ENCODE measurements around the gene STX11.
"Not testable (repeated sequence)": the region's sequence is repeated elsewhere in the genome, so short reads cannot be mapped to it uniquely, and the experiment has no call there.

Gene STX11

DNA sequence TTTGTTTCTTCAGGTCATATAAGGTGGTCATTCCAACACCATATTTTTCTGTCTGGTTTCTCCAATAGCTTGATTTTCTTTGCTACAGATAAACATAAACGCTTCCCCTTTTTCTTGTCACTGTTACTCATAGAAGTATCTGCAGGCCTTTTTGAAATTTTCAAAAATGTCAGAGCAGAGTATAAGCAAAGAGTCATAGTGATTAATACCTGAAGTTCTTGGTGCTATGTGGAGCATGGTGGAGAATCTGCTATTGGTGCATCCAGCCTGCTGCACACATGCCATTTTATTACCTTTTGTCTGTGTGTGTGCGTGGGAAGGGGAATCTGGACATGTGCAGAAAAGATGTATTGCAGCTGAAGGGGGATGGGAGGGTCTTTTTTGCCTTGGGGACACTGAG, 19.7 kb downstream of the STX11 start:
- intact Hi-C loops (cut with DNase I): no loop called here
- no peak for DNase-seq

DNA sequence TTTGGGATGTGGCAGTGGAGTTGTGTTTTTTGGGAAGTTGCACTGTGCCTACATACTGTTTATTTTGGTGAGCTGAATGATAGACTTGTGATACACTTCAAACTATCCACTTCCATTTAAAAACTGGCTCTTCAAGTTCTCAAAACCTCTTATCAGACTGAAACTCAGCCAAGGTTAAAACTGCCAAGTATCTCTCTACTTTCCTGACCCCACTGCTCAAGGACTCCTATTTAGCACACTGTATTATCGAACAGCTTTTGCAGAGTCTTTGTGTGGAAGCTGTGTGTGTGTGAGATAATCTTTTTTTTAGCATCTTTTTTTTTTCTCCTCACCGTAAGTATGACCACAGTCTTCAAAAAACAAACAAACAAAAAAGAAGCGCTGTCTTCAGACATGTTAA, 21.1 kb downstream of the STX11 start:
- intact Hi-C loops (cut with DNase I): no loop called here
- DNase-seq: no peak

DNA sequence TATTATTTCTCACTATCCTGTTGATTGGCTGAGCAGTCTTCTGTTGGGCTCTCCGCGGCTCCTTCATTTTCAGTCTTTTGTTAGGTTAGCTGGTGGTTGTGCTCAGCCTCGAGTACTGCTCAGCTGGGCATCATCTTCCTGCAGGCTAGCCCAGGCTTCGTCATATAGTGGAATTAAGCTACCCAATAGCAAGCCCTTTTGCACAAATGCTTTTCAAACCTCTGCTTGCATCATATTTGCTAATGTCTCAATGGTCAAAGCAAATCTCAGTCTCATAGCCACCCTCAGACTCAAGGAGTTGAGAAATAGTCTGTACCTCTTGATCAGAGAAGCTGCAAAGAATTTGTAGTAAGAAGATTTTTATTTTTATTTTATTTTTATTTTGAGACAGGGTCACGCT, 23.7 kb downstream of the STX11 start:
- DNase-seq: no peak
- intact Hi-C loops (cut with DNase I): no loop called here

DNA sequence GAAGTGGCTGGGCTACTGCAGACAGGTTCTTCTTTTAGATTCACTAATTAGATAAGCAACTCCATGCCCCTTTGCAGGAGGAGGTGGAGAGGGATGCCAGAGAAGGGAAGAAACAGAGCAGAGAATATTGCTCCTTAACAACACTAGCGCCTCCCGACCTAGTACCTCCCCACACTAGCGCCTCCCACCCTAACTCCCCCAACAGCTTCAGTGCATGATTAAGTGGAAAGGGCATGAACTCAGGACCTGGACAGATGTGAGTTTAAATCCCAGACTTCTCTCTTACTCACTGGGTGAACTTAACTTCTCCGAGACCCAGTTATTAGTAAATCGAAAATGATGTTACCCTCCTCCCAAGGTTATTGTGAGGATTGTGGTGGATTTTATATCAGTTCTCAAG, 25.7 kb downstream of the STX11 start:
- no peak for DNase-seq
- intact Hi-C loops (cut with DNase I): no loop called here

DNA sequence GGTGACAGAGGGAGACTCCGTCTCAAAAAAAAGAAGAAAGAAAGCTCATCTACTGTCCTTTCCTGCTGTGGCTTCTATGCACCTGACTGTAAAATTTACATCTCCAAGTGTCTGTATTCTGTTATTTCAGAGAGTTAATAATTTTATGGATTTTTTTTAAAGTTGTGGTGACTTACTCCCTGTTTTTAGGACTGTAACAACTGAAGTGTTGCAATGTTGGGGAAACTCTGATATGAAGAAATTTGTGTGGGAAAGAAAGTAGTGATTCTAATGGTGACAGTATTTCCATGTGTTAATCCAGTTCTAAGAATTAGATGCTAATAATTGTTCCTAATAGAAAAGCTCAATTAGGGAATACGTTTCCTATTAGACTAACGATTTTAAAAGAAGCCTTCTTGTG, 27.4 kb downstream of the STX11 start:
- DNase-seq: no peak
- intact Hi-C loops (cut with DNase I): no loop called here

DNA sequence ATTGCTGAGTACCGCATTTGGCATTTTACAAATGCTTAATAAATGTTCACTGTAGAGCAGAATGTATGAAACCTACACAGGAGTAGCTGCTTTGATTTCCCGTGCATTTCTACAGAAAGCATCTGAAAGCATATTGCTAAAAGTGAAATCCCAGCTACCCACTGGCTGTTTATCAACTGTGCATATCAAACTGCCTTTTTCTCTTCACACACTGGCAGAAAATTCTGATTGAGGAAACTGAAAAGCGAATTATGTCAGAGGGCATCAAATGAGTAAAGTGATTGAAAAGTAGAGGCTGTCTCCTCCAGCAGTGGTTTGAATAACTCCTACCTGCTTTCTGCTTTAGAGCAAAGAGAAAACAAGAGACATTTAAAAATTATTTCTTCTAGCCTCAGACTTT, 28.0 kb downstream of the STX11 start:
- intact Hi-C loops (cut with DNase I): no loop called here
- DNase-seq: no peak

DNA sequence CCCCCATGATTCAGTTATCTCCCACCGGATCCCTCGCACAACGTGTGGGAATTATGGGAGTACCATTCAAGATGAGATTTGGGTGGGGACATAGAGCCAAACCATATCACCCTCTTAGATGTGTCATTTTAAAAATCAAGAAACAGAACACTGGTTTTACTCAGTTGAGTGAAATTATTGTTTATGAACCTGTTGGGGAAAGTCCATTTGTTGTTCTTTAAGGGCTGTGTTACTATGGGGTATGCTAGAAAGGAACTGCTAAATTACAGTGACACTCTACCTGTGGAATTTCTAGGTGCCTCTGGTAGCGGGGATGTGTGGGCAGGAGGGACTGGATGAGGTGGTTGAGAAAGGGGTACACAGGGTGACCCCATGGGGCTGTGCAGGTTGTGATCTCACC, 28.9 kb downstream of the STX11 start:
- intact Hi-C loops (cut with DNase I): no loop called here
- no peak for DNase-seq

DNA sequence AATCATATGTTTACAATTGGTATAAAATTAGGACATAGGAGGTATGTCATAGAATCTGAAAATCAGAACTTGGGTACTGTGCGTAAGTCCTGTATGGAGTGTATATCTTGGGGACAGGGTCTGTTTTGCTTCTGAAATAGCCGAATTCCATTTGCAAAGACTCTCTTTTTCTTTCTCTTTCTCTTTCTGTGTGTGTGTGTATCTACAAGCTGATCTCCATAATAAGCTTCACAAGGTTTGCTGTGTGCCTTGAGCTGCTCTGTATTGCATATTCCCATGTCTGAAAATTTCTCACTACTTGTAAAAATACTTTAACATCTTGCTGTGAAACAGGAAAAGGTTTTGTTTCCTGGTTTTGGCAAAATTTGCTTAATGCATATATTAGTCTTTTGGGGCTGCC, 29.5 kb downstream of the STX11 start:
- no peak for DNase-seq
- intact Hi-C loops (cut with DNase I): no loop called here

DNA sequence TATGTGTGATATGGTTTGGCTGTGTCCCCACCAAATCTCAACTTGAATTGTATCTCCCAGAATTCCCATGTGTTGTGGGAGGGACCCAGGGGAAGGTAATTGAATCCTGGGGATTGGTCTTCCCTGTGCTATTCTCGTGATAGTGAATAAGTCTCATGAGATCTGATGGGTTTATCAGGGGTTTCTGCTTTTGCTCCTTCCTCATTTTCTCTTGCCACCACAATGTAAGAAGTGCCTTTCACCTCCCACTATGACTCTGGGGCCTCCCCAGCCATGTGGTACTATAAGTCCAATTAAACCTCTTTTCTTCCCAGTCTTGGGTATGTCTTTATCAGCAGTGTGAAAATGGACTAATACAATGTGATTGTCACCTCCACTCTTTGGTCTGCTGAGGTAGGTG, 30.0 kb downstream of the STX11 start:
- intact Hi-C loops (cut with DNase I): not testable (repeated sequence)

DNA sequence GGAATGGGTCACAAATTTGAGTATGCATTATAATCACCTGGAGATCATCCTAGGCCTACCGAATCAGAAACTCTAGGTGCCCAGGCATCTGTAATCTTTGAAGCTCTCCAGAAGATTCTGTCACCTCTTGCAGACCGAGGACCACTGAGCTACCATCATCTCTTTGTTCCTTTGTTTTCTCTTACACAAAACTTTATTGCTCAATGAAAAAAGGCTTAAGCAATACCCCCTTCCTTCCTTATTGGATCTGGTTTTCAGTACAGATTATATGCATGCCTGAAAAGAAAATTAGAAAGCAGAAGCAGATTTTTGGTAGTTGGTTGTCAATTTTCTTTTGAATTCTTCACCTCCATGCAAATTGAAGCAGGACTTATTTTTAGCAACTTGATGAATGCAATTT, 31.3 kb downstream of the STX11 start:
- no peak for DNase-seq
- intact Hi-C loops (cut with DNase I): no loop called here

More for the DNA sequence above, 30.0 kb downstream of the STX11 start:
- not testable (repeated sequence) for DNase-seq

DNA sequence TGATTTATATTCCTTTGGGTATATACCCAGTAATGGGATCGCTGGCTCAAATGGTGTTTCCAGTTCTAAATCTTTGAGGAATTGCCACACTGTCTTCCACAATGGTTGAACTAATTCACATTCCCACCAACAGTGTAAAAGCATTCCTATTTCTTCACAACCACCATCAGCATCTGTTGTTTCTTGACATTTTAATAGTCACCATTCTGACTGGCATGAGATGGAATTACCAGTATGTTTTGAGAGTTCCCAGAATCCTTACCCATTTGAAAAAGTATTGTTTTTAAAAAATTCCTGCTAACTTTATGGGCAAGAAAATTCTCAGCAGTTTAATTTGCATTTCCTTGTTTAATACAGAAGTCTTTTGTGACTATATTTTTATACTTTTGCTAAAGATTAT, 33.9 kb downstream of the STX11 start:
- DNase-seq; intact Hi-C loops (cut with DNase I): not testable (repeated sequence)

DNA sequence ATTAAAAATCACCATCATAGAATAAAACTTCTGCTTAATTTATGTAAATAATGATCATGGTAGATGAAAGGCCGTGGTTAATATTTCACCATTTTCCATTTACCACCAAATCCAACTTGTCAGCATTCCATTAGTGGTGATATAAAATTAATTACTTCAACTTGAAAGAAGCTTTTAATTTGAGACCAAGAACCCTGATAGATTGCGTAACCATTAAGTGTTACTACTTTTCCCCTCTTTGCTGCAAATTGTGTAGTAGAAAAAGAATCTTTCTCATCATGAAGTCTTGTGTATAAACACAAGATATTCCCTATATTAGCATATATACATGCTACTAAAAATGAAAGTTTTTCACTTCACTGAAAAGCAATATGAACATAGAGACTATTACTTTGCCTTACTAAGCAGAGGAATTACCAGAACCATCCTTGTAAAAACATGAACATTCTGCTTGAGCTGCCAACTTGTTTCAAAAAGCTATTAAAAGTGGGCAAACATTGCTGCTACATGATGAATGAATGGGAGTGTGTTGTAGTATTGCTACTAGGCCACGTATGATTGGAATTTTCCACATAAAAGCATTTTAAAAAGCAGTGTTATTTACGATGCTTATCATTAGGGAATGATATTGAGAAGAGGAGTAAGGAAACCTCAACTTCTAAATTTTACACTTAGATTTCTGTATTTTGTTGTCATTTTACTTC, 35.0 kb downstream of the STX11 start:
- intact Hi-C loops (cut with DNase I): no loop called here
- DNase-seq: no peak

DNA sequence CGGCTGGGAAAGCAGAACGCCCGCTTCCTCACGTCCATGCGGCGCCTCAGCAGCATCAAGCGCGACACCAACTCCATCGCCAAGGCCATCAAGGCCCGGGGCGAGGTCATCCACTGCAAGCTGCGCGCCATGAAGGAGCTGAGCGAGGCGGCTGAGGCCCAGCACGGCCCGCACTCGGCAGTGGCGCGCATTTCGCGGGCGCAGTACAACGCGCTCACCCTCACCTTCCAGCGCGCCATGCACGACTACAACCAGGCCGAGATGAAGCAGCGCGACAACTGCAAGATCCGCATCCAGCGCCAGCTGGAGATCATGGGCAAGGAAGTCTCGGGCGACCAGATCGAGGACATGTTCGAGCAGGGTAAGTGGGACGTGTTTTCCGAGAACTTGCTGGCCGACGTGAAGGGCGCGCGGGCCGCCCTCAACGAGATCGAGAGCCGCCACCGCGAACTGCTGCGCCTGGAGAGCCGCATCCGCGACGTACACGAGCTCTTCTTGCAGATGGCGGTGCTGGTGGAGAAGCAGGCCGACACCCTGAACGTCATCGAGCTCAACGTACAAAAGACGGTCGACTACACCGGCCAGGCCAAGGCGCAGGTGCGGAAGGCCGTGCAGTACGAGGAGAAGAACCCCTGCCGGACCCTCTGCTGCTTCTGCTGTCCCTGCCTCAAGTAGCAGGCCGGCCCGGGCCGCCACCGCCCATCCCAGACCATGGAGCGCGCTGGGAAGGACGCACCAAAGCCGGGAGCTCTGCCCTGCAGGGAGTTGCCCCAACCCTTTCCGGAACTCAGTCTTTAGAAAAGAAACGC, 36.7 kb downstream of the STX11 start:
- intact Hi-C loops (cut with DNase I): no loop called here
- DNase-seq: peak in 1 of 10 donors; percentile 81

DNA sequence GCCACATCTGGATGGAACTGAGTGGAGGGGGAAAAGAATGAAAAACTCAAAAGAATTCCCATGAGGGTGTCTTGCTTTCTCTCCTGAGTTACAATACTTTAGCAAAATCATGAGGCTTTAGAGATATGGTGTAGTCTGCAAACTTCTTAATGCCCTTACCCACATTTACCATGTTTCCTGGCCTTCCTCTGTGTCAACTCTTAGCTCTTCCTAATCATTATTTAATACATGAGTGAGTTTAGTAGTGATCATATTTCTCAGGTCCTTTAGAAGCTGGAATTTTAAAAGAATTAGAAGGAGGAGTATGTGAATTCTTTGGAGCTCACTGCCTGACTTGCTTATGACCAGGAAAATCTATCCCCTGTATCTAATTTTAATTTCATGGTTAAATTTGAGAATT, 39.0 kb downstream of the STX11 start:
- intact Hi-C loops (cut with DNase I): no loop called here

DNA sequence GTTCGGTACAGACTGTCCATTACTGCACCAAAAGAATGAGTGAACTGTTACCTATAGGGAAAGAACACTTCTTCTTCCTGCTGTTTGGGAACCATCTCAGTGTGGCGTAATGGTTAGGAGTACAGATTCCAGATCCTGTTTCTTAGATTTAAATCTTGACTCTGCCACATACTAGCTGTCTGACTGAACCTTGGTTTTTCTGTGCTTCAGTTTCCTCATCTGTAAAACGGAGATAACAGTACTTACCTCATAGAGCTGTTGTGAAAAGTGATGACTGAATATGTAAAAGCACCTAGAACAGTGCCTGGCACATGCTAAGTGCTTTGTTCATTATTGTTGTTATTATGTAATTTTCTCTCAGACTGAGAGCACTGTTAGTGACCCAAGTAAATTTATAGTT, 39.8 kb downstream of the STX11 start:
- no peak for DNase-seq
- intact Hi-C loops (cut with DNase I): no loop called here

More for the DNA sequence above, 39.0 kb downstream of the STX11 start:
- DNase-seq: no peak

DNA sequence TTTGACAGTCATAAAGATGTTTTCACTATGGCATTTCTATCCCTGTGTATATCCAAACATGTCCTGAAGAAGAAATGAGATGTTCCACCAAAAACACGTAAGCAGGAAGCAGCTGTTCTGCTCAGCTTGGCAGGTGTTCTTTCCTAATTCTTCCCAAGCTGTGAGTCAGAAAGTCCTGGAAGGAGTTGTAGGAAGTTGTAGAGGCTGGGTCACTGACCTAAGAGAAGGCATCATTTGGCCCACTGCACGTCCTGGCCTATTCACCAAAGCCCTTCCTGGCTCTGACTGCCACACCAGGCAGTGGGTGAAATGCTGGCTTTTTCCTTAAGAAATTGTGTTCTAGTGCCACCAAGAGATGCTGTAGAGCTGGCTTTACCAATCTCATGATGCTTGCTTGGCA, 40.3 kb downstream of the STX11 start:
- DNase-seq: no peak
- intact Hi-C loops (cut with DNase I): no loop called here

DNA sequence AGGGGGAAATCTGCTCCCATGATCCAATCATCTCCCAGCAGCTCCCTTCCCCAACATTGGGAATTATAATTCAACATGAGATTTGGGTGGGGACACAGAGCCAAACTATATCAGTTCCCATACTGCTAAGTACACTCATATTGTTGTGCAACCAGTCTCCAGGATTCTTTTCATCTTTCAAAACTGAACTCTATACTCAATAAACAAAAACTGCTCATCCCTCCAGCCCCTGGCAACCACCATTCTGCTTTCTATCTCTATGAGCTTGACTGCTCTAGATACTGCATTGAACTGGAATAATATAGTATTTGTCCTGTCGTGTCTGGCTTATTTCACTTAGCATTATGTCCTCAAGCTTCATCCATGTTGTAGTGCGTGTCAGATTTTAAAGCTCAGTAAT, 42.9 kb downstream of the STX11 start:
- intact Hi-C loops (cut with DNase I): no loop called here
- no peak for DNase-seq

DNA sequence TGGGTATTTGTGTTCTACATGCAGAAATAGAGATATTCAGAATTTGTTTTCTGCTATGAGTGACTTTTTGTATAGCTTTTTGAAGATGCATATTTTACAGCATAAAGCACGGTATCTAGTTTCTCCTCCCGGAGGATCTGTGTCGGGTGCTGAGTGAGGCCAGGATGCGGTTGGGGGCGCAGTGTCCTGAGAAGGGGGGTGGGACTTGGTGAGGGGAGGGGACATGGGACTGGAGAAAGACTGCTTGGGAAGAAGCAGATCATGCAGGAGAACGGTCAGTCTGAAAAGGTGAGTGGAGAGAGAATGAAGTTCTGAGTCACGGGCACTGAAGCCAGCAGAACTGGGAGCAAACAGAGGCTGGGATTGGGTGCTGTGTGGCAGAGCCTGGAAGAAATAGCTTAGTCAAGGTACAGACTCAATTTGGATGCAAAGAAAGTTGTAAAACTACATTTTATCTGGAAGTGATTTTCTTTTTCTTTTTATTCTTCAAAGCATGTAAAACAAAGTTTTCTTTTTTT, 44.0 kb downstream of the STX11 start:
- DNase-seq: no peak
- intact Hi-C loops (cut with DNase I): no loop called here

DNA sequence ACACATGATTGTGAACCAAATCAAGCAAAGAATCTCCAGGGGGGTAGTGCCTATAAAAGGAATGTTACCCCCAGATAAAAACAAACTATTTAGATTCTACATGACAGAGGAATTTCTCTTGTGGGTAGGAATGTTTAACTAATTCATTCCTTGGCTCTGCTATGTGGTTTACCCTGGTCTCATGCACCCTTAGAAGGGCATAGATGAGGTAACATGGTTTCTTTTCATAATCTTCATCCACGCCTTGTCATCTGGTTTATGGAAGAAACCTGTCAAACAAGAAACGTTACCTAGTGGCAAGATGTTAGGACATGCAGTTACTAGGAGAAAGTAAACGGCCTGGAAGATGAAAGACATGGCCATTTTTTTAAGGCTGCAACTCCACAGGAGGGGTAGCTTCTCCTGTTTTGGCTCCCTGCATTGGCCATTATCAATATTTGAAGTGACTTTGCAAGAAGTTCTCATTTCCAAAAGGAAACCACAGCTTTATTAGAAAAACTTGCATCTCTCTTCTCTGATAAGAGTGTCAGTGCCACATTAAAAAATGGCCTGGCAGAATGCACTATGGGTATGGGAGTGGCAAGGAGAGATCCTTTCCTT, 45.5 kb downstream of the STX11 start:
- DNase-seq: no peak
- intact Hi-C loops (cut with DNase I): no loop called here

DNA sequence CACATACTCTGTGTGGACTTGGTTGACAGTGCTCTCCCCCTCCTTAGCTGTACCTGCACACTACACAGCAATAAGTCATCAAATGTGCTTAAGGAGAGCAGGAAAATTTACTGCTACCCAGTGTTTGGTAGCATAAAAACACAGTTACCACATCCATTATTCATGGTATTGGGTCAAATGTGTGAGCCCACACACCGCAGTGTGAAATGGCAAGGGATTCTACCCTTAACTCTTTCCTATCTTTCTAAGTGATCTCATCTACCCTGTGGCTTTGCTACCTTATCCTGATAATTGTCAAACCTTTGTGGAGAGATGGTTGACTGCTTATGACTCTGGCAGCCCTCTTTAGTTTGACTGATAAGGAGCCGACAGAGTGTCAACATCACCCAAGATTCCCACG, 47.6 kb downstream of the STX11 start:
- intact Hi-C loops (cut with DNase I): no loop called here
- no peak for DNase-seq

DNA sequence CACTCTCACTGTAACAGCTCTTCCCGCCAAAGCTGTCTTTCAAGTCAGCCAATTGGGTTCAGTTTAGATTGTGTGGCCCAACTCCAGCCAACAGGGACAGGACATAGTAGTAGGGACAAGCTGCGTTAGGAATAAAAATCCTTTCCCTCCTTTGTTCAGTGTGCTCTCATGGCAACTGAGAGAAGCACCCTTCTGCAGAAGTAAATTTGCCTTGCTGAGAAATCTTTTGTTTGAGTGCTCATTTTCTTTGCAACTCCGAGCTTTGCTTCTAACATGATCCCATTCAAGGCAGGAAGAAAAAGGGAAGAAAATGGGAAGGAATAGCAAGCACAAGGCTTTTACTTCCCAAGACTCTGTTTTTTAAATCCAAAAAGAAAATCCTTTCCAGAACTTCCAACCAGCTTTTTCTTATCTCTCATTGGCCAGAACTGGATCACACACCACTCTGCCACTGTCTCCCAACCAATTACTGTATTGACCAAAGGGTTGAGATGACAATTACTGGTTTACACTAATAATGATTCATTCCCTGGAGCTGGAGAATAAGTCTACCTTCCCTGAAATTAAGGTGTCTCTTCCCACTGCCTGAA, 52.7 kb downstream of the STX11 start:
- intact Hi-C loops (cut with DNase I): no loop called here
- no peak for DNase-seq
